GM10266 (cell line): ENCODE measurements around the gene NHLRC4.

Experiments used
- DNase-seq: peaks from one replicate; pipeline ENCODE4 v3.0.0; 2012; ENCODE audit errors: extremely low spot score
- CTCF ChIP-seq: IDR thresholded peaks from 2 replicates; pipeline ENCODE4 v1.5.1; 2012; ENCODE audit warnings: mild to moderate bottlenecking, low read depth; ENCODE audit not compliant: control insufficient read depth, insufficient read depth; ENCODE audit errors: missing control alignments

The NHLRC4 gene

DNA sequence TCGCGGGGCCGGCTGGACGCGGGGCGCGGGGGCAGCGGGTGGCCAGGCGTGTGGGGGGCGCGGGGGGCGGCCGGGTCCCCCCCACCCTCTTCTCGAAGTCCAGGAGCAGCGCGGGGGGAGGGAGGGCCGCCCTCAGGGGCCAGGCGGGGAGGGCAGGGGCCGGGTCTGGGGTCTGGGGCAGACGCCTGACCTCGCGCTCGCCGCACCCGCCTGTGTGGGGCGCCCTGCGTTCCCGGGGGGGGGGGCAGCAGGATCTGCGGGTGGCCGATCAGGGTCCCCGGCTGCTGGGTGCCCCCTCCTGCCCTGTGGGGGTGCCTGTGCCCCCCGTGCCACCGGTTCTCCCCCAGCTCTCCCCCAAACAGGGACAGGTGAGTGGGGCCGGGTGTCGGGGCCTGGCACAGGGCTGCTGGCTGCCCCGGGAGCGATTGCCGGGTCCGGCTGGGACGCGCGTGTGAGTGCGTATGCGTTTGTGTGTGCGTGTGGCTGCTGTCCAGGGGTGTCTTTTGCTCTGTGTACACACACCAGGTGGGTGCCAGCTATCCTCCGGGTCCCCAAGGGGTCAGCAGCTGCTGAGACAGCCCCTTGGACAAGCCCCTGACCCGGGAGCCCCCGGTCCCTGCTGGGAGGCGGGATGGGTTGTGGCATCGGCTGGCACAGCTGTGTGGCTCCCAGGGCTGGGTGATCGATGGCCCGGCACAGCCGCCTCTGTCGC lies 5.9 kb upstream of the NHLRC4 start:
- no peak for TF ChIP-seq CTCF
- no peak for DNase-seq

DNA sequence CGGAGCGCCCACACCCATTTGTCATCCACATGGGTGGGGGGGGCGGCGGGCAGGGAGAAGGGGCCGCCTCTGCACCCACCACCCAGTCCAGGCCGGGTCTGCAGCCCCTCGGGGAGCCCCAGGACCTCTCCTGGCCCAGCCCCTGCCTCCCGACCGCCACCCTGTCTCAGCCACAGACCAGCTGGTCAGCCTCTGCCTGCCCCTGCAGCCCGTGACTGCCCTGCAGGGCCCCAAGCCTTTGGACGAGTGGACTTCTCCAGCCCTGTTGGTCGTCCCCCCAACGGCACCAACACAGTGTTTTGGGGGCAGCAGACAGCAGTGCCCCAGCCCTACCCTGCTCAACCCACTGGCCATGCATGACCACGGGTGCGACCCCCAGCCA lies 5.4 kb upstream of the NHLRC4 start:
- DNase-seq = no peak
- TF ChIP-seq CTCF = no peak

DNA sequence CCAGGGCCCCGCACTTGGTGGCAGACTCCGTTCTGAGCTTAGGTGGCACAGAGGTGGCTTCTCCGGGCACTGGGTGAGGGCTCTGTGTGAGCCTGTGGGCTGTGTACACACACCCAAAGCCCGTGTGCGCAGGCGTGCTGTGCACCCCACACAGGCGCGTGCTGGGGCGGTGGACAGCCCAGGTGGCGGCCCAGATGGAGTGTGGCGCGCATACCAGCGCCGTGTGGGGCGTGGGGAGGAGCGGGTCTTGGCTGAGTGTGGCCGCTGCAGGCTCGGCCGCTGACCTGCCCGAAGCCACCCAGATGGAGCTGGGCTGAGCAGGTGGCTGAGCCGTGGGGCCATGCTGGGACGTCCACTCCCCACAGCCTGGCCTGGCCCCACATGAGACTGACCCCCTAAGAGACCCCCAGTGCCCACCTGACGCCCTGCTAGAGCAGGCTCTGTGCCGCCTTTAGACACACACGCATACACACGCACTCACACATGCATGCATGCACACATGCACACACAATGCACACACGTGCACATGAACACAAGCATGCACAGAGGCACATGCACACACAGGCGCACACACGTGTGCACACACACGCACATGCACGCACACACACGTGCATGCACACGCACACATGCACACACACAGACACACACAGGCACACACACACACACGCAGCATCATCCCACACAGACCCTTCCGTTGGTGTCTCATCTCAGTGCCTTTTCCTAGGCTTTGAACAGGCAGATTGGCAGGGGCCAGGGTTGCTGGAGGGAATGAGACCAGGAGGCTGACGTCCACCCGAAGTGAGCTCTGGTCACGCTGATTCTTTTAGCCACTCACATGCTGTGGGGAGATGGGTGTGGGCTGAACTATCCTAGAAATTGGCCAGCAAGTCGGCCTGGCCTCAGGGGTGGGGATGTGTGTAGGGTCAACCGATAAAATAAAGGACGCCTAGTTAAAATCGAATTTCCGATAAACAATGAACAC lies 4.6 kb upstream of the NHLRC4 start:
- no peak for TF ChIP-seq CTCF
- no peak for DNase-seq

GRCh38 chr16:563072-563644 lies 3.6 kb upstream of the NHLRC4 start:
- no peak for DNase-seq
- TF ChIP-seq CTCF = no peak

DNA sequence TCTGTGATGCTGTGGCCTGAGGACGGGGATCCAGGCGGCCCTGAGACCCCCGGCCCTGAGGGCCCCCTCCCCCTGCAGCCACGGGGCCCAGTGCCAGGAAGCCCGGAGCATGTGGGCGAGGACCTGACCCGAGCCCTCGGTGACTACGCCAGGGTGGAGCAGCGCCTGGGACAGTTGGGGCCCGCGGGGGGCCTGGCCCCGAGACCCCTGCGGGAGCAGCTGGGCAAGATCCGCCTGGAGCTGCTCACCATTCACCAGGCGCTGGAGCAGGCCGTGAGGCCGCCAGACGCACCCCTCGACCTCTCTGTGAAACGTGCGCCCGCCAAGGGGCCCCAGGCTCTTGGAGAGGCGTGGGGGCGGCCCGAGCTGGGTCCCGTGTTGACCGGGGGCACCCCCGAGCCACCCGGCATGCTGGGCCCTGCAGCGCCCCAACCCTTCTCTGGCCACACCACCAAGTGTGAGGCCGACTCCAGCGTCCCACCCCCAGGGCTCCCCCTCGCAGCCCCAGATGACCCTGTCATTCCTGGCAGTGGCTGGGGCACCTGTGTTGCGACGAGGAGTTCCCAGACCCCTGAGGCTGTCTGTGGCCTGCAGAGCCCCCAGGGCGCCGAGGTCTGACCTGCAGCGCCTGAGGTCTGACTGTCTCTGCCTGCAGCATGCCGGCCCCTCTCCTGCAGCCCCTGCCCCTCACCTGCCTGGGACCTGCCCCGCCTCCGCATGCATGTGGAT lies 2.0 kb upstream of the NHLRC4 start:
- TF ChIP-seq CTCF = no peak

DNA sequence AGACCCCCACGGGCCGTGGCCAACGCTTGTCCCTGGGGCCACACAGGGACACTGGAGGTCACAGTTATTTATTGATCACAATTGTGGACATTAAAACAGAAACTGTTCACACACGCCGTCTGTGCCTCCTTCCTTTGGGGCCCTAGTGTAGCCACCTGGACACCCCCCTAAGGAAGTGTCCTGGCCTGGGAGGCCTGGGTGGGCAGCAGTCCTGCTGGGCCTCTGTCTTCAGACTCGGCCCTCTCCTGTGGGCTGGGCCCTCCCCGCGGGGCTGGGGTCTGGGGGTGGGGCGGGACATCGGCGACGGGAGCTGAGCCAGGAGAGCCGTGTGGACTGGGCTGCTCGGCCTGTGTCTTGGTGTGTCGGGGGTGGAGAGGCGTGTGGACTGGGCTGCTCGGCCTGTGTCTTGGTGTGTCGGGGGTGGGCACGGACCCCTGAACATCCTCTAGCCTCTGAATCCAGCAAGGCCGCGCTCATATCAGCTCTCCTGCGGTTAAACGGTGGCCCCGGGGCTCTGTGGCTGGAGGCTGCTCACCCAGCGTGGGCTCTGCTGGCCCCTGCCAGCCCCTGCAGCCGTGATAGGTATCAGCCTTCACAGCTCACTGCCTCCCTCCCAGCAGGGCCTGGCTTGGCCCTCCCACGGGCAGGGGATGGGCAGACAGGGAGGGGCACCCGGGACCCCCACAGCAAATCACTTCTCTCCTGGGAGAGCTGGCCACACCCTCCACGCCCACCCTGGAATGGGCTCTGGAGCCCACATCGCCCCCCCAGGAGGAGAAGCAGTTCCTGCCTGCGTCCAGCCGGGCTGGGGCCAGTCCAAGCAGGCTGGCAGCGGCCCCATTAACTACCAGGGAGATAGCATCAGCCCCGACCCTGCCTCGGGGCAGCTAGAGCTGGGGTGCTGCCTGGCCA lies 1.1 kb upstream of the NHLRC4 start:
- no peak for TF ChIP-seq CTCF

More for the DNA sequence above, 2.0 kb upstream of the NHLRC4 start:
- DNase-seq = no peak

More for the DNA sequence above, 1.1 kb upstream of the NHLRC4 start:
- DNase-seq = no peak
